Activated CD4-positive, CD25-positive, alpha-beta regulatory T cell treated with anti-CD3 and anti-CD28 coated beads, Interleukin-2, amount 50 U/mL, for 24 hours (primary cell): ENCODE measurements around the gene POLE4.

ENCODE experiments used
- ATAC-seq, 2 donors: fragments of 150-1000 bp; cut with Tn5 transposase; one replicate each; pipeline ENCODE4 v1.10.0; 2021; ENCODE audit warnings: mild to moderate bottlenecking in 1 of 2, moderate library complexity in 1 of 2

Gene POLE4, protein sequence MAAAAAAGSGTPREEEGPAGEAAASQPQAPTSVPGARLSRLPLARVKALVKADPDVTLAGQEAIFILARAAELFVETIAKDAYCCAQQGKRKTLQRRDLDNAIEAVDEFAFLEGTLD

DNA sequence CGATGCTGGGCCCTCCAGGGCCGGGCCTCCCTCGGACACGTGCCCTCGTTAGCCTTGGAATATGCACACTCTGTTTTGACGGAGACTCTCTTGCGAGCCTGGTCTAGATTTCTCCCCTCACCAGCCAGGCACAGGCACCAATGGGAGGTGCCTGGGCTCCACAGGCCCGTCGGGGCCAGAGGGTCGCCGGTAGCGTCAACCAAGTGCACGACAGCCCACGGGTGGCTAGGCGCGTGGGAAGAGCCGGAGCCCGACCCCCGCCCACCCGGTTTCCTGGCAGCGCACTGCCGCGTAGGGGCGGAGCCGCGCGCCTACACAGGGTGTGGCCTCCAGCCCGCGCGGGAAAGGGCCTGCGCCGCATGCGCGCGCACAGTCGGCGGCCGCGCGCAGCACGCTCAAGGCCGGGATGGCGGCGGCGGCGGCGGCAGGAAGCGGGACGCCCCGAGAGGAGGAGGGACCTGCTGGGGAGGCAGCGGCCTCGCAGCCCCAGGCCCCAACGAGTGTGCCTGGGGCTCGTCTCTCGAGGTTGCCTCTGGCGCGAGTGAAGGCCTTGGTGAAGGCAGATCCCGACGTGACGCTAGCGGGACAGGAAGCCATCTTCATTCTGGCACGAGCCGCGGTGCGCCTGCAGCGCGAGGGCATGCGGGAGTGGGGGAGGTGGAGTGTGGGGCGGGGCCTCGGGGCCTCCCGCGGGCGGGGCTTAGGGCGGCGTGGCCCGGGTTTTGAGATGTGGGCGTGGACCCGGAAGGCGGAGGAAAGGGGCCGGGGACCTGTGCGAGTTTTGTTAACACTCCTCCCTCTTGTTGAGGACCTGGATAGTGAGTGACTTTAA, at the start of gene POLE4:
Gene POLE4 (plus strand): TSS at position 370 of the 832 bp plus-strand sequence. CDS start 37 bp downstream, at position 407.
- peak; percentile 88 to 92 for ATAC-seq

DNA sequence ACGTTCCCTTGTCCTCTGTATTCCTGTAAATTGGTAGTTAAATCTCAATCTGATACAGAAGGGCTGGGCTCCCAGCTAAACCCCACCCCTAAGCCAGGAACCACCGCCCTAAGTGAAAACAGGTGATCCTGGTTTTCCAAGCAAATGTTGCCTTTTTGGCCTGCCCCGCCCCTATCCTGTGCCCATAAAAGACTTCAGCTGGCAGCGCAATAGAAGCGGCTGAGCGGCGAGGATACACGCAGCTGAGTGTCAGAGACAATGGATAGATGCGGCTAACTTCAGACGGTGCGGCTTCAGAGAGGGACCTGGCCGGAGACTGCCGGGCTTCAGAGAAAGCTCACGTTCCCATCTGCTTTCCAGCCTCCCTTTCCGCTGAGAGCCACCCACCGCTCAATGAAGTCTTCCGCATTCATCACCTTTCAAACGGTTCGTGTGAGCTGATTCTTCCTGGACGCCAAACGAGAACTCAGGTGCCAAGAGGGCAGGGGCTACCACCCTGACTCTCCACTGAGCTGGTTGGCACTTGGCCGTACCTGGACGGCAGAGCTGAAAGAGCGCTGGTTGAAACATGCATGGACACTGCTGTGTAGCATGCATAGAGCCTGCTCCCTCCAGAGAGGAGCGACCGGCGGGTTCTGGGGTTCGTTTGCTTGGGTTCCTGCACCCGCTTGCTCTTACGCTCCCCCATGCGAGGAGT, 49.5 kb upstream of the POLE4 start:
- no peak for ATAC-seq

DNA sequence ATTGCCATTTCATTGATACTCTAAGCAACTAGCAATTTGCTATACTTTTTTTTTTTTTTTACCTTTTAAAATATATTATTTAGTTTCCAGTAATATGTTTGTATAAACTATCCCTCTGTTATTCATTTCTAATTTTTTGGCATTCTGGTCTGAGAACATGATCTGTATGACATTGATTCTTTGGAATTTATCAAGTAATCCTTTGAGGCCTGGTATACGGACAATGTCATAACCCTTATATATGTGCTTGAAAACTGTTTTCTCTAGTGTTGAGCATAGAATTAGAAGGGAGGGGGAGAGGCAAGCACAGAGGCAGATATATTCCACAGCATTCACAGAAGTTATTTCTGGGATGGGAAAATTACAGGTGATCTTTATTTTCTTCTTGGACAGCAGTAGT, 48.2 kb upstream of the POLE4 start:
- no peak for ATAC-seq

DNA sequence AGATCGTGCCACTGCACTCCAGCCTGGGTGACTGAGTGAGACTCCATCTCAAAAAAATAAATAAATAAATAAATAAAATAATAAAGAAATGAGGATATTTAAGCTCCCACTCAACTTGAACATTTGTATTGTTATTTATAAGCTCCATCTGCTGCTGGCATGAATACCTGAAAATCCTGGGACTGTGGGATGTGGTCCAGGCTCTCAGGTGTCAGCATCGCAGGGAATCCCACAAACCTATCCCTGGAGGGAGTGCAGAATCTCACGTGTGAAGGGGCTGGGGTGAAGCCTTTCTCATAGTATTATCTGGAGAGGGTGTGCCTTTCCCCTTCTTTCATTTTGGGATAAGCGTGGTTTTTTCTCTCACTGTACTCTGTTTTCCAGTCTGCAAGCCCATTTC, 47.4 kb upstream of the POLE4 start:
- no peak for ATAC-seq

DNA sequence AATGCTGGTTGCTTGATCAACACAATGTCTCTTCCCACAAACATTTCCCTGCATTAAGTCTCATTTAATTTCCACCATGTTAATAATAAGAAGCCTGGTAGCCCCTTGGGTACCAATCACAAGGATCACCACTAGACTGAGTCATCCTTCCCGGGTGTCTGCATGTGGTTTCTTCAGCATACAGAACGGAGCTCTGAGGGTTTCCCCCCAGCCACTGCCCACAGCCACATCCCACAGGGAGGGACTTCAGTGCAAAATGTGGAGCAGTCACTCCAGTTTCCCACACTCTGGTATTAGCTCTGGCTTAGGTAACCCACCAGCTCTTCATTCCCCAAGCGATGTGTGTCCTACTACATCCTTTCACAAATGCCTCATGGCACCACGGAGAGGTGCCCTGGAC, 42.7 kb upstream of the POLE4 start:
- ATAC-seq: peak in 1 of 2 donors; percentile 56

DNA sequence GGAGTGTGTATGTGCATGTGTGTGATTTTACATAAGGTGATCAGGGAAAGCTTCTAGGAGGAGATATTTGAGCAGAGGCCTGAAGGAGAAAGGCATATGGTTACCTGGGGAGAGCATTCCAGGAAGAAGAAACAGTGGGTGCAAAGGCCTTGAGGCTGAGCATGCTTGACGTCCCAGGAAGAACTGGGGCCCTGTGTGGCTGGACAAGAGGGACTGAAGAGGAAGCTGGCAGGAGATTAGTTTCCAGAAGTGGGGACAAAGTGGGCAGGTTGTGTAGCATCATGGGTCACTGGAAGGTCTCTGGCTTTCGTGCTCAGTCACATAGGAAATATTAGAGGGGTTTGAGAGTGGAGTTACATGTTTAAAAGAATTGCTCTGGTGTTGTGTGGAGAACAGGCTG, 42.0 kb upstream of the POLE4 start:
- ATAC-seq: no peak

DNA sequence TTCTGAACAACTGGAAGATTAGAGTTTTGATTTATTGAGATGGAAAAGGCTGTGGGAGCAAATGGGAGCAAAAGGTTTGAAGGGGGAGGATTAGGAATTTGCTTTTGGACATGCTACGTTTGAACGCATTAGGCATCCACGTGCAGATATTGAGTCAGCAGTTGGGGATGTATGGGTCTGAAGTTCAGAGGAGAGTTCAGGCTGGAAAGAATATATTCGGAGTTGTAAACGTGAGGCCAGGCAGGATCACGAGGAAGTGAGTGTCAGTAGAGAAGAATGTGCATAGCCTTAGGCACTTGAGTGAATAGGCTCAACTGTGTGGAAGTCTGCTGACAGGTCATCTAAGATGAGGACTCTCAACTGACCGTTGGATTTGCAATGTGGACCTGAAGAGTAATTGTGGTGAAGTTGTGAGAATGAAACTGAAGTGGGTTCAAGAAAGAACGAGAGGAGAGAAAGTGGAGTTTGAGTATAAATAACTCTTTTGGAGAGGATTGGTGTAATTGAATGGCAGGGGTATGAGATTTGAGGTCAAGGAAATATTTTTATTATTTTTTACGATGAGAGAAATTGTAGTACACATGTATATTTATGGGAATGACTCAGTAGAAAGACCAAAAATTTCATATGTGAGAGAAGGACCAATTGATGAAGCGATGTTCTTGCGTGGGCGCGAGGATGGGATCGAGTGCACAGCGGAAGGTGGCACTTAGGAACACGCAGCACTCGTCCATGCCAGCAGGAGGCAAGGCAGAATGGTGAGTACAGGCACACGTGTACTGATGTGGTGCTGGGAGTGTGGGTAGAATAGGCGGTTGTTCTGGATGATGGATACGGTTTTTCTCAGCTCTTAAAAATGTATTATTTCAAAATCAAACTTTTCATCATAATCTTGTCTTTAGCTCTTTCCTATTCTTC, 40.5 kb upstream of the POLE4 start:
- no peak for ATAC-seq

DNA sequence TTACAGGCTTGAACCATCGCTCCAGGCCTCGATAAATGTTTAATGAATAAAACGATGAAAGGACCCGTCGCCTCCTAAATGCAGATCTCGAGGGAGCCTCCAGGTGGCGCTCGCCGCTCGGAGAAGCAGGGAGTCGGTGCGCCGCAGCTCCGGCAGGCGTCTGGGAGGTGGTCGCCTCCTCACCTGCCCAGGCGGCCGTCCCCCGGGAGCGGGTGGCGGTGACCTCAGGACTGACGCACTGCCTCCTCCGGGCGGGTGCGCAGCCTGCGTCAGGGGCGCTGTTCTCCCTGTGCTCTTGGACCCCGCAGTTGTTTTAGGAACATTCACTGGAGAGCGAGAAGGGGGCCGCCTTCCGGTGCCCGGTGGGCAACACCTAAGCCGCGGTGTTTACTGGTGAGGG, 38.6 kb upstream of the POLE4 start:
- ATAC-seq: peak; percentile 44 to 63

DNA sequence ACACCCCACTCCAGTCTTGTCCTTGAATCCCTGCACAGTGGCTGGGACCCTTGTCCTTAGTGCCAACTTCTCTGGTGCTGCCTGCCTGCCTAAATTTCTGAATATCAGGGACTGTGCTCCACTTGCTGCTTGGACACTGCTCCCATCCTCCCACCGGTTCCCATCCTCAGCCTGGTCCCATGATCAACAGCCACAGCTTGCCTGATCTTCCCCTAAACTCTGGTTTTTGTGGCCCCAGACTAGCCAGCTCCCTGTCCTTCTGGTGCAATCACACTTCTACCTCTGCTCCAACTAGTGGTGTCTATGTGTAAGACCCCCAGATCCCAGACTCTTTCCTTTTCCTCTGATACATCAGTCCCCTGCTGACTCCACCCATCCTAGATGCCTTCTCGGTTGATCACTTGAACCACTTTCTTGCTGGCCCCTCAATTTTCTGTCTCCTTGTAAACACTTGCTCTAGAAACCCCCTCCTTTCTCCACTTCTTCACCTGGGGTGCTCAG, 37.2 kb upstream of the POLE4 start:
- no peak for ATAC-seq

DNA sequence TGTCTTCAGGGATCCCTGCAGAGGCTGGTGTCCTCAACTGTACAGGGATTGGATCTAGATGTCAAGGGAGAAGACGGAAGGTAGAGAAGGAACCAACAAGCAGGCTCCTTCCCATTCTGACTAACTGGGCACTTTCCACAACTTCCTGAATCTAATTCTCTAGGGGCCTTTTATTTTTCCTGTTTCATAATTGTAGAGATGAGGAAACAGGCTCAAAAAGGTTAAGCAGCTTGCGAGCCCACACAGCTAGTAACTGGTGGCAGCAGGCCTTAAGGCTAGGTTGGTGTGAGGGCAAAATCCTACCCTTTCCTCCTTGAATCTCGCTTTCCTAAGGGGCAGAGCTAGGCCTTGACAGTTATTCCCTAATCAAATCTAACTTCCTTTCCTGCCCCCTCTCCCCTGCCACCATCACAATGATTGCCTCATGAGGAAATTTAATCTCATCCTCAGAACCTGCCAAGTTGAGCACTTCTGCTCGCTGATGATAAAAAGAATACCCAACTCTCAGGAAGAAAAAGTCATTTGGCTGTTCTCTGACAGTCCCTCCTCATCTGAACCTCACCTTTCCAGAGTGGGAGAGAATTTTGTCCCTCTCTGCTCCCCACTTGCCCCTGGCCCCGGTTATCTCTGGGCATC, 35.7 kb upstream of the POLE4 start:
- ATAC-seq: no peak

DNA sequence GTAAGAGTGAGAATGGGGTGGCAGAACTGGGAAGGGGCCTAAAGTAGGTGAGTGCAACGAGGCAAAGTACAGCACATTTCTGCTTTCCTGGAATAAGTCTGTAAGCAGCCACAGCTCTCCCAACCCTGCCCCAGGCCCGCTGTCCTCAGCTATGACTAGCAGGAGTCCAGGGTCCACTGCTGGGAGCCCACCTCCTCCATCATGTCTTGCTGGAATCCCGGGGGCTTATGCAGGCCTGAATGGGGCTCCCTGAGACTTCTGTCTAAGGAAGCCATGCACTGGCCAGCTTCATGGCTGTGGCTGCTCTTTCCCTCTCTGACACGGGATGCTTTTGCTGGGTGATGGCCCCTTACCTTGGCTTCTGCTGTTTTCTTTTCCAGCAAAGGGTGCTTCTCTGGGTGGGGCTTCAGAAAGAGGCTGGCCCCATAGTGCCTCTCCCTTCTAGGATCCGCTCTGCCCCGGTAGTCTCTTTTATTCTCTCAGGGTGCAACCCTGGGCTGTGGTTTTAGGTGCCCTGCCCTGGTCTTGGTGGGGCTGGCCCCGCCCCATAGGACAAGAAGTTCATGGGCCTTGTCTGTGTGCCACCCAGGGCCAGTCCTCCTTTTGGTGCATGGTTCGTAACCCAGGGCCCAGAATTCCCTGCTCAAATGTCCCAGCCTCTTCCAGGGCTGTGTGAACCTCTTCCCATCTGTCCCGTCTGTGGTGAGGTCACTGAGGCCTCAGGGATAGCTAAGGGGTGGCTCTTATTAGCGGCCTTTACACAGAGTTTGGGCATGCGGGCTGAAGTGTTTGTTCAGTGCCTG, 33.8 kb upstream of the POLE4 start:
- no peak for ATAC-seq

DNA sequence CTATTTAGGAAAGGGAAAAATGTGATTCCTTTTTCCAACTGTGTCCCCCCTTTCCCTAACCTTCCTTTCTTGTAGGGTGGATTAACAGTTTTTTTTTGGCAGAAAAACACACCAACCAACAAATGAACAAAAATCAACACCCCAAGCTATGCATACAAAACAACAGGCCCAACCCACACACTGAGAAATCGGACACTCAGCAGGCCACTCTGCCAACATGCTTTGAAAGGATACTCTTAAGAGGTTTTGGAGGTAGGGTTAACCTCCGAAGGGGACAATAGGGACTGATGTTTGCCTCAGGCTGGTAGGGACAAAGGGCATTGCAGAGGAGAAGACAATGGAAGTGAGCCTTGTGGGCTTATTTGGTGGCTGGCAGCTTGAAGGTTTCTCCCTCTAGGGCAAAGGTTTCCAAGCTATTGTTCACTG, 33.1 kb upstream of the POLE4 start:
- no peak for ATAC-seq

DNA sequence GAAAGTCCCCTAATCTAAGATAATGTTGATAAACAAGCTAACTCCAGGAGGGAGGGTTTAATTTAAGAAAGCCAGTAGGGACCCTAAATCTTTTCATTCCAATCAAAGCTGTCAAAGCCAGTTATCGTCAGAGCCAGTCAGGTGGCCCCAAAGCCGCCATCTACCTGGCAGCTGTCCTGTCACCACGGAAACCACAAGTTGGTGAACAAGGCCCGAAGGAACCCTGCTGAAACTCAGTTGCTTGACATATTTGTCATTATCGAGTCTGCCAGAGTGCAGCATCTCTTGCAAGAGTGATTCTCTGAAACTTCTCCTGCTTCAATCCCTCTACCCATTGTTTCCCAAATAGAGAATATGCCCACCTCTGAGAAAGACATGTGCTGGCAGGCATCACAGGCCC, 30.8 kb upstream of the POLE4 start:
- ATAC-seq: no peak

DNA sequence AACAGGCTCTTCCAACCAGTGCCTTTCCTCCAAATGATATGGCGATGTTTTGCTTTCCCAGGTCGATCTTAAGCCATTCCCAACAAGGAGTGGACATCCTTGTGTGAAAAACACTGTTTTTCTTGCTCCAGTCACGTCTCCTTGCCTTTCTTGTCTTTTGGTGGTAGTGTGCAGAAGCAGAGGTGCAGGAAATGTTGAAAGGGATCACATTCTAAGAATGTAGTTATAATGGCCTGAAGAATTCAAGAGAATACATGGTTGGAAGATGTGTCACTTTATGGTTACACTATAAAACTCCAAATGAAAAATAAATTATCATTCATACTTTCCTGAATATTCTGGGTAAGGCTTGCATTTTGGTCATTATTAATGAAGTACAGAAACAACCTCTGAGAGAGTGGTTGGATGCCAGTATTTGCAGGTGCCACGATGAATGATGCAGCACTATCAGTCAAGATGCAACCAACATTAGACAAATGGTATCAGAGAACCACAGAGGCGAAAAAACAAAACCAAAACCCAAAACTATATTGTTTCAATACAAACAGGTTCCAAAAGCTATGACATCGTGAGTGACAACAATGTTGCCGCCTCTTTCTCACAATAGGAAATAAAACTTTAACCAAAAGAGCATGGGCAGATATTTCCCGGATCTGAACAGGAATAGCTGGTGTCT, 27.5 kb upstream of the POLE4 start:
- no peak for ATAC-seq

DNA sequence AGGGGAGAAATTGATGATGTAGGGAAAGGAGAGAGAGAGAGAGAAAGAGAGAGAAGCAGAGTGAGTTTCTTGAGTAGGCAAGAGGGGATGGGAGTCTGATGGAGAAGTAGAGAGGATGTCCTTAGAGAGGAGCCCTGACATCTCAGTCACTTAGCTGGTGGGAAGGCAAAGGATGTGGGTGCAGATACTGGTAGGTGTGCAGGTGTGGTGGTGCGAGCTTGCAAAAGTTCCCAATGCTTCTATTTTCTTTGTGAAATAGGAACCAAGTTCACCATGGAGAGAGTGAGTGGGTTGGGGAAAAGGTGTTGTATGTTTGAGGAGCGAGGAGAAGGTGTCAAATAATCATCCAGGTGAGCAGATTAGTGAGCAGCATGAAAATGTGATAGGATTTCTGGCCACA, 26.5 kb upstream of the POLE4 start:
- ATAC-seq: no peak

DNA sequence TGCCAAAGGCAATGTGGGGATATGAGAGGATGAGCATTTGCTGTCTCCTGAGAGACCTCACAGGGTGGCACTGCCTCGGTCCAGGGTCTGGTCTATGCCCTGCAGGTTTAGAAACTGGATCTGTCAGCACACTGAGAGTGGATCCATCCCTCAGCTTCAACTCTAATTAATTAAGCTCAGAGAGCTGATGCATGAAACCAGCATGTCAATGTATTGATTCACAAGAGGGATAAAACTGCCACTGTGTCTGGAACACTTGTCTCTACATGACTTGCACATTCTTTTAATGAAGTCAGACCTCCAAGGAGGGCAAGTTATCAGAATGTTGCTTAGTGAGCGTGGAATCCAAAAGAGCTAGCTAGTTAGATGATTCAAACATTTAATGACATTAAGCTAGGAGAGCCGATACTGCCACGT, 22.5 kb upstream of the POLE4 start:
- ATAC-seq: no peak

DNA sequence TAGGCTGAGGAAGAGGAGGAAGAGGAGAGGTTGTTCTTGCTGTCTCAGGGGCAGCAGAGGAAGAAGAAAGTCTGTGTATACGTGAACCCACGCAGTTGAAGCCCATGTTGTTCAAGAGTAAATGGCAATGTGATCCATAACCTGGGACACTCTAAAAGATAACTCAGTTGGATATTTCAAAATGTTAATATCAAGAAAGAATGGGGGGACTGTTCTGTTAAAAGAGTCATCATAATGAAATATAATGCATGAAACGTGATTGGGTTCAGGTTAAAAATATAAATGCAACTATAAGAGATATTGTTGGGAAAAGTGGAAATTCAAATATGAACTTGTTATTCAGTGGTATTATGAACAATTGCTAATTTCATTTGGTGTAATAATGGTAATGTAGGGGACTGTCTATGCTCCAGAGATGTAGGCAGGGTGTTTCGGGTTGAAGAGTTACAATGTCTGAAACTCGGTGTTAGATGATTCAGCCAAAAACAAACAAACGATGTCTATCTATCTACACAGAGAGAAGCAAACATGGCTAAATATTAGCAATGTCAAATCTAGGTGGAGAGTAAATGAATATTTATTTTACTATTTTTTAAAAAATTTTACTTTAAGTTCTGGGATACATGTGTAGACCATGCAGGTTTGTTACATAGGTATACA, 21.1 kb upstream of the POLE4 start:
- ATAC-seq: no peak

DNA sequence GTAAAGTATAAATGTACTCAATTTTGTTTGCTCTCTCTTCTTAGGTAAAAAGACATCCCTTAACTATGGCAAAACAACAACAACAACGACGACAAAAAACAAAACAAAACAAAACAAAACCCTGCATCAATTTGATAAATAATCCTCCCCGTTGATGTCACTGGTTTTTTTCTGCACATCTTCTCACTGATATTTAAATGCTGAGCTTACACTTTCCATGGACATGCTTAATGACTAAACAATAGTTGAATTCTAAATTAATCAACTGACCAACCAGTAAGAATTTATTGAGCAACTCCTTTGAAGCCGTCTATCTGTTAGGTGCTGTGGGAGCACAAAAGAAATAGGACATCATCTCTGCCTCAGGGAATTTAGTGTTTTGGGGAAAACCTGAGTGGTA, 20.2 kb upstream of the POLE4 start:
- ATAC-seq: no peak

DNA sequence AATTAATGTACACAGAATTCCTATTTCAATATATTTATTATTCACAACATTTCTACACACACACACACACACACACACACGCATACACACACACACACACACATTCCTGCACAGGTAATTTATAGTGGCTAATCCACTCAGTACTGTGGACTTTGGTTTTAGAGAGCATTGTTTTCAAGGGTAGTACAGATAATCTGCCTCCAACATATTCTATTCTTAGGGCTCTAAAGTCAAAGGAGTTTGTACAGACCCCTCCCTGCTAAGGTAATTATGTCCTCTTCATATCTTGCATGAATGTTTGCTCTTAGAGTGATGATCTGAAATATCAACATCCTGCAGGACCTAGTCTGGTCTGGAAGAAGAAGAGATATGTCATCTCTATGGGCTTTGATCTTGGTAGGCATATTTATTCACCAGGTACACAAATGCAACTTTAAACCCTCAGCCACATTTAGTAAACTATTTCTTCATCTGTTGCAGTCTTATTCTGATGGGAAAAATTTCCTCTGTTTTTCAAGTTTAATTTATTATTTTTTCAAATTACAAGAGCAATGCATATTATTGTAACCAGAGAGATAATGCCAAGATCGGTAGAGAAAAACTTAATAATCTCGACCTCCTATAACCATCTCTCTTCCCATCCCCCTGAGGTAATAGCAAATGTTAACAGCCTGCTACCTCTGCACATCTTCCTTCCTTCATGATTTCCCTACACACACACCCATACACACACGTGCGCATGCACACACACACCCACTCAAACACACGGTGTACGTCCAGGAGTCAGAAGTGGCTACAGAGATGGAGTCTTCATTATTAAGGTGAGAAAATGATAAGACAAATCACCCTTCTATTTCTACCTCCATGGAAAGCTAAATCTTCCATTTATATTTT, 18.3 kb upstream of the POLE4 start:
- ATAC-seq: no peak
